ENCODE data around the gene DNAJC3. TPM values are rescaled to one million over a fixed set of nuclear protein-coding genes. Genes with fewer than 3 reads are reported as not detected.
A peak's percentile ranks its signal among the peaks of the same experiment; 100 is the strongest.
"Not testable (repeated sequence)": the region's sequence is repeated elsewhere in the genome, so short reads cannot be mapped to it uniquely, and the experiment has no call there.

Gene DNAJC3
- total RNA-seq, 1 experiment from 2014 or later: 113 TPM

DNA sequence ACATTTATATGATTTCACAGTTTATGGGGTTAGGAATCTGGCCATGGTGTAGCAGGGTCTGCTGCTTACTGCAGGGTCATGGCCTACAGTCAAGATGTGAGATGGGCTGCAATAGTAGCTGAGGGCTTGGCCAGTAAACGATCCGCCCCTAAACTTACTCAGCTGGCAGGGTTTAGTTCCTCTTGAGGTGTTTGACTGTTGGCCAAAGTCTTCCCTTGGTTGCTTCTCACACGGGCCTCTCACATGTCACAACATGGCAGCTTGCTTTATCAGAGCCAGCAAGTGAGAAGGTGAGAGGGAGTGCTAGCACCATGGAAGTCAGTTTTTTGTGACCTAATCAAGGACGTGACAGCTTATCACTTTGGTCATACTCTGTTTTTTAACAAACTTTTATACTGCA is 77.1 kb downstream of the DNAJC3 start:
- no TSS peak for BruUV-seq (replicated peaks)
- Mint-ChIP-seq H3K9me3 (ENCODE audit: unreplicated experiment) (peaks cover 11% of the 10 kb centered on the region), H3K27ac (ENCODE audit: low read depth, unreplicated experiment) (no peak overlapping the region), H3K4me1 (ENCODE audit: insufficient read depth, unreplicated experiment) (peaks cover 11% of the 10 kb centered on the region), H3K27me3 (ENCODE audit: insufficient read depth, unreplicated experiment) (no peaks in the 10 kb centered on the region), H3K36me3 (ENCODE audit: insufficient read depth, unreplicated experiment) (peaks cover 24% of the 10 kb centered on the region), H3K4me3 (ENCODE audit: unreplicated experiment) (no peak overlapping the region)
- TF ChIP-seq, protein P1, sequence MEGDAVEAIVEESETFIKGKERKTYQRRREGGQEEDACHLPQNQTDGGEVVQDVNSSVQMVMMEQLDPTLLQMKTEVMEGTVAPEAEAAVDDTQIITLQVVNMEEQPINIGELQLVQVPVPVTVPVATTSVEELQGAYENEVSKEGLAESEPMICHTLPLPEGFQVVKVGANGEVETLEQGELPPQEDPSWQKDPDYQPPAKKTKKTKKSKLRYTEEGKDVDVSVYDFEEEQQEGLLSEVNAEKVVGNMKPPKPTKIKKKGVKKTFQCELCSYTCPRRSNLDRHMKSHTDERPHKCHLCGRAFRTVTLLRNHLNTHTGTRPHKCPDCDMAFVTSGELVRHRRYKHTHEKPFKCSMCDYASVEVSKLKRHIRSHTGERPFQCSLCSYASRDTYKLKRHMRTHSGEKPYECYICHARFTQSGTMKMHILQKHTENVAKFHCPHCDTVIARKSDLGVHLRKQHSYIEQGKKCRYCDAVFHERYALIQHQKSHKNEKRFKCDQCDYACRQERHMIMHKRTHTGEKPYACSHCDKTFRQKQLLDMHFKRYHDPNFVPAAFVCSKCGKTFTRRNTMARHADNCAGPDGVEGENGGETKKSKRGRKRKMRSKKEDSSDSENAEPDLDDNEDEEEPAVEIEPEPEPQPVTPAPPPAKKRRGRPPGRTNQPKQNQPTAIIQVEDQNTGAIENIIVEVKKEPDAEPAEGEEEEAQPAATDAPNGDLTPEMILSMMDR (IDR thresholded peaks at IDR 0.05; ENCODE audit: unreplicated experiment): no peak
- ChIA-PET POLR2A (no interaction called here), CTCF (interaction anchor here (0.7 to 1.3 kb wide), 3 partner anchors 25 to 217 kb away, joined by 3 to 5 read pairs (median 3); no protein-coding TSS in a partner anchor)
- intact Hi-C loops (cut with micrococcal nuclease): no loop called here
- DNase-seq (ENCODE audit: unreplicated experiment): peak; percentile 47

GRCh38 chr13:95756072-95756471 is 79.1 kb downstream of the DNAJC3 start:
- no peak overlapping the region for H3K27ac Mint-ChIP-seq (ENCODE audit: low read depth, unreplicated experiment)
- DNase-seq (ENCODE audit: unreplicated experiment): peak; percentile 43
- no TSS peak for BruUV-seq (replicated peaks)
- TF ChIP-seq, protein P1 (IDR thresholded peaks at IDR 0.05; ENCODE audit: unreplicated experiment): no peak
- peaks cover 32% of the 10 kb centered on the region for H3K36me3 Mint-ChIP-seq (ENCODE audit: insufficient read depth, unreplicated experiment)
- no peak overlapping the region for H3K4me3 Mint-ChIP-seq (ENCODE audit: unreplicated experiment)
- ChIA-PET POLR2A (interaction anchor here (0.7 kb wide), 1 partner anchor 85 kb away, joined by 4 read pairs; no protein-coding TSS in a partner anchor), CTCF (interaction anchor here (0.6 to 1.8 kb wide), 6 partner anchors 15 to 1372 kb away, joined by 3 to 7 read pairs (median 3); no protein-coding TSS in a partner anchor)
- peaks cover 6% of the 10 kb centered on the region for H3K4me1 Mint-ChIP-seq (ENCODE audit: insufficient read depth, unreplicated experiment)
- peaks cover 9% of the 10 kb centered on the region for H3K9me3 Mint-ChIP-seq (ENCODE audit: unreplicated experiment)
- intact Hi-C loops (cut with micrococcal nuclease): no loop called here
- H3K27me3 Mint-ChIP-seq (ENCODE audit: insufficient read depth, unreplicated experiment): no peaks in the 10 kb centered on the region

DNA sequence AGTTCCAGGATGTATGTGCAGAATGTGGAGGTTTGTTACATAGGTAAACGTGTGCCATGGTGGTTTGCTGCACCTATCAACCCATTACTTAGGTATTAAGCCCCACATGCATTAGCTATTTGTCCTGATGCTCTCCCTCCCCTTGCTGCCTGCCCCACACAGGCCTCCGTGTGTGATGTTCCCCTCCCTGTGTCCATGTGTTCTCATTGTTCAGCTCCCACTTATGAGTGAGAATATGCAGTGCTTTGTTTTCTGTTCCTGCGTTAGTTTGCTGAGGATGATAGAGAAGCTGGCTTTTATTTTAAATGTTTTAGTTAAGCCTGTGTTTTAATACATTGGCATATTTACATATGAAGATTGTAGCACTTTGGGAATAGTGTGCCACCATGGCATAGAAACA is 85.7 kb downstream of the DNAJC3 start:
- not testable (repeated sequence) for DNase-seq (ENCODE audit: unreplicated experiment); H3K27ac Mint-ChIP-seq (ENCODE audit: low read depth, unreplicated experiment); H3K27me3 Mint-ChIP-seq (ENCODE audit: insufficient read depth, unreplicated experiment); BruUV-seq (replicated peaks); H3K9me3 Mint-ChIP-seq (ENCODE audit: unreplicated experiment); H3K4me1 Mint-ChIP-seq (ENCODE audit: insufficient read depth, unreplicated experiment); H3K4me3 Mint-ChIP-seq (ENCODE audit: unreplicated experiment)
- ChIA-PET CTCF (interaction anchor here (0.5 to 2.3 kb wide), 6 partner anchors 12 to 156 kb away, joined by 3 to 11 read pairs (median 3); no protein-coding TSS in a partner anchor), POLR2A (interaction anchor here (0.6 to 1.5 kb wide), 5 partner anchors 22 to 86 kb away, joined by 3 to 4 read pairs (median 3); partner anchors contain the start of gene DNAJC3)
- H3K36me3 Mint-ChIP-seq (ENCODE audit: insufficient read depth, unreplicated experiment): peaks cover 80% of the 10 kb centered on the region
- intact Hi-C loops (cut with micrococcal nuclease): loop anchor here (5.0 kb wide), 1 partner anchor 85 kb away; the partner anchor contains the start of gene DNAJC3

DNA sequence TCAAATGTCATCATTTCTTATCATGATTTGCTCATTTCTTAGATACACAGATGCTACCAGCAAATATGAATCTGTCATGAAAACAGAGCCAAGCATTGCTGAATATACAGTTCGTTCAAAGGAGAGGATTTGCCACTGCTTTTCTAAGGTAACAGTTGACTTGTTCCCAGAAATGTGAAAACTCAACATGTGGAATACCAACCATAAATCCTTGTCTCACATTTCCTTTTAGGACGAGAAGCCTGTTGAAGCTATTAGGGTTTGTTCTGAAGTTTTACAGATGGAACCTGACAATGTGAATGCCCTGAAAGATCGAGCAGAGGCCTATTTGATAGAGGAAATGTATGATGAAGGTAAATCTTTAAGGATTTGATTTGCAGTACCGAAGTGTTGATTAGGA is 86.7 kb downstream of the DNAJC3 start:
- H3K4me3 Mint-ChIP-seq (ENCODE audit: unreplicated experiment): no peak overlapping the region
- H3K9me3 Mint-ChIP-seq (ENCODE audit: unreplicated experiment): no peaks in the 10 kb centered on the region
- no peak overlapping the region for H3K27ac Mint-ChIP-seq (ENCODE audit: low read depth, unreplicated experiment)
- H3K4me1 Mint-ChIP-seq (ENCODE audit: insufficient read depth, unreplicated experiment): no peaks in the 10 kb centered on the region
- H3K27me3 Mint-ChIP-seq (ENCODE audit: insufficient read depth, unreplicated experiment): no peaks in the 10 kb centered on the region
- CTCF ChIA-PET: interaction anchor here (1.5 to 2.3 kb wide), 2 partner anchors 15 to 71 kb away, joined by 3 to 11 read pairs; no protein-coding TSS in a partner anchor
- H3K36me3 Mint-ChIP-seq (ENCODE audit: insufficient read depth, unreplicated experiment): peaks cover 75% of the 10 kb centered on the region
- intact Hi-C loops (cut with micrococcal nuclease): loop anchor here (5.0 kb wide), 1 partner anchor 86 kb away; the partner anchor contains the start of gene DNAJC3
- DNase-seq (ENCODE audit: unreplicated experiment): no peak
- BruUV-seq (replicated peaks): TSS peak; percentile 6
- TF ChIP-seq, protein P1 (IDR thresholded peaks at IDR 0.05; ENCODE audit: unreplicated experiment): no peak
- POLR2A ChIA-PET: interaction anchor here (0.7 to 1.5 kb wide), 6 partner anchors 12 to 199 kb away, joined by 3 to 5 read pairs (median 4); partner anchors contain the start of gene DNAJC3
